NT2/D1 (cell line): ENCODE results near the gene CEP85L.

Experiments
- DNase-seq: peaks from one replicate; pipeline ENCODE4 v3.0.0-alpha.2; 2011; ENCODE audit warnings: low read depth, low spot score
- H3K27me3 ChIP-seq: 2 replicates; pipeline ENCODE4 v1.6.0; 2011; ENCODE audit warnings: mild to moderate bottlenecking; ENCODE audit not compliant: insufficient read length, insufficient read depth
- H3K36me3 ChIP-seq: 2 replicates; pipeline ENCODE4 v1.6.1; 2011; ENCODE audit warnings: mild to moderate bottlenecking, low read length, mixed read lengths; ENCODE audit not compliant: insufficient read depth, insufficient read length
- H3K4me1 ChIP-seq: 2 replicates; pipeline ENCODE4 v1.5.1; 2011; ENCODE audit not compliant: insufficient read depth, insufficient read length
- H3K4me3 ChIP-seq: 2 replicates; pipeline ENCODE4 v1.5.1; 2011; ENCODE audit warnings: low read depth; ENCODE audit not compliant: insufficient read length
- H3K9ac ChIP-seq: 2 replicates; pipeline ENCODE4 v1.6.0; 2011; ENCODE audit warnings: low read depth; ENCODE audit not compliant: insufficient read length
- H3K9me3 ChIP-seq: 2 replicates; pipeline ENCODE4 v1.5.1; 2011; ENCODE audit warnings: mild to moderate bottlenecking, low read length; ENCODE audit not compliant: insufficient read depth
- SUZ12 ChIP-seq: IDR thresholded peaks from 2 replicates; pipeline ENCODE4 v1.6.1; 2011; ENCODE audit not compliant: insufficient read length, insufficient read depth; ENCODE audit errors: extremely low read depth
- YY1 ChIP-seq: IDR thresholded peaks from 2 replicates; pipeline ENCODE4 v1.6.1; 2011; ENCODE audit not compliant: insufficient read length, insufficient read depth
- ZNF274 ChIP-seq: IDR thresholded peaks from 2 replicates; pipeline ENCODE4 v1.6.1; 2011; ENCODE audit warnings: mild to moderate bottlenecking, low read depth, low read length

CEP85L gene

DNA sequence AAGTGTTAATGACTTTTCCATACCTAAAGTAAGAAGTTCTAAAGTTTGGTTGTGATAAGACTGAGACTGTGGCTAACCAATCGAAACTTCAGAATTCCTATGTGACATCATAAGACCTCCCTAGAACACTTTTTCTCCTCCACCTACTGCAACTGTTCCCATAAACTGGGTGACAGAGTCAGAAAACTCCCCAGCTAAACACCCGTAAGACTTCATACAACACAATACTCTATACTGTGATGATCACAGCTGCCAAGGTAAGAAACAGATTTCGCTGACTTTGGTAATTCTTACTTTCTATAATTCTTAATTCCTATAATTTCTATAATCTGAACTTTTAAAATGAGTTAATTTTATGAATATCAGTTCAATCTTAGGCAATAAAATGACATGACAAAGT, 103.3 kb downstream of the CEP85L start, which contains the start of gene PLN:
Gene PLN (plus strand): TSS at position 161 of the 400 bp plus-strand sequence. CDS start 10,626 bp downstream, outside the sequence.
- DNase-seq = no peak
- H3K9ac ChIP-seq = no peak within 1 kb of the TSS

DNA sequence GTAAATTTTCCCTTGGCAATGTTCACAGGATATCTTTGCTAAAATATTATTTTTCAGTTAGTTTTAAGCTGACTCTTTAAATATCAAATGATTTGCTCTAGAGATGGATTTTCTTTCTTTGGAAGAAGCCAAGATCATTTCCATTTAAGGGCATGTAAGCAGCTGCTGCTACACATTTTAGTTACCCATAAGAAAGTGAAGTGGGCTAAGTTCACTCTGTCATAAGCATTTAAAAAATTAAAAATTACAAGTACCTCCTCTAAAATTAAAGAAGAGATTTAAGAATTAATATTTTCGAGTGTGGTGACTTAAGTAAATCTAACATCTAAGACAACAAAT, 104.5 kb downstream of the CEP85L start:
- Histone ChIP-seq H3K4me1 (no peaks in the 10 kb centered on the region), H3K27me3 (no peaks in the 10 kb centered on the region), H3K4me3 (no peak overlapping the region), H3K36me3 (no peaks in the 10 kb centered on the region), H3K9ac (no peak overlapping the region), H3K9me3 (no peaks in the 10 kb centered on the region)
- DNase-seq = no peak
- no peak for TF ChIP-seq SUZ12
- TF ChIP-seq YY1 = no peak
- TF ChIP-seq ZNF274 = no peak

More for the DNA sequence above, 103.3 kb downstream of the CEP85L start, which contains the start of gene PLN:
- no peaks in the 10 kb centered on the region for H3K4me1 ChIP-seq
- H3K27me3 ChIP-seq = no peaks in the 10 kb centered on the region
- no peaks in the 10 kb centered on the region for H3K9me3 ChIP-seq
- H3K36me3 ChIP-seq = no peaks in the 10 kb centered on the region
- H3K4me3 ChIP-seq = no peak within 1 kb of the TSS
- TF ChIP-seq ZNF274 (no peak), YY1 (no peak), SUZ12 (no peak)

DNA sequence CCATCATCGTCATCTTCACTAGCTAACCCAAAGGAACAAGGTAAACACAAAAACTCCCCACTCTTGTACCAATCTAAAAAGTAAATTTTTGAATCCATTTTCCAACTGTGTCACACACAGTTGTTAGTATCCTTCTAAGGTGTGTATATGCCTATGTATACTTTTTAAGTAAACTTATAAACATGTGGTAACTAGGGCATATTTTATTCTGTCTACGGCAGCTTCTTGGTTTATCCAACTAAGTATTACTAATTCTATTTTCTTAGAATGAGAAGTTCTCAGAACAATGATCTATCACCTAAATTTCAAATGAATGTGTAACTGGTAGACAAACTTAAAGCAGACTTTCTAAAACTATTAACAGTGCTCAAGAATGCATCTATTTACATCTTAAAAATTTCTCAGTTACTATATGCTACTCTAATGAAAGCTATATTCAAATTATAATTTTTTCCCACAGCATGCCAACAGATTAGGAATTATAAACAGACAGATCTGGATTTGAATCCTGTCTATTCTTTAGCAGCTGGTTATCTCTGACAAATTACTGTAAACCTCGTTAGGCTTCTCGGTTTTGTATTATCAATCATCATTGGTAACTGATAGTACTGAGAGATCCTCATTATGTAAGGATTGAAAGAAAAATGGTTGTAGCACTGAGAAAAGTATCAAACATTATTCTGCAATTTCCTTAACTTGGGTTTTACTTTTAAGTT, 105.1 kb downstream of the CEP85L start:
- H3K9ac ChIP-seq = no peak overlapping the region
- DNase-seq = no peak
- no peaks in the 10 kb centered on the region for H3K9me3 ChIP-seq
- H3K4me1 ChIP-seq = no peaks in the 10 kb centered on the region
- TF ChIP-seq SUZ12 (no peak), ZNF274 (no peak)
- H3K27me3 ChIP-seq = no peaks in the 10 kb centered on the region
- H3K36me3 ChIP-seq = no peaks in the 10 kb centered on the region
- no peak overlapping the region for H3K4me3 ChIP-seq

DNA sequence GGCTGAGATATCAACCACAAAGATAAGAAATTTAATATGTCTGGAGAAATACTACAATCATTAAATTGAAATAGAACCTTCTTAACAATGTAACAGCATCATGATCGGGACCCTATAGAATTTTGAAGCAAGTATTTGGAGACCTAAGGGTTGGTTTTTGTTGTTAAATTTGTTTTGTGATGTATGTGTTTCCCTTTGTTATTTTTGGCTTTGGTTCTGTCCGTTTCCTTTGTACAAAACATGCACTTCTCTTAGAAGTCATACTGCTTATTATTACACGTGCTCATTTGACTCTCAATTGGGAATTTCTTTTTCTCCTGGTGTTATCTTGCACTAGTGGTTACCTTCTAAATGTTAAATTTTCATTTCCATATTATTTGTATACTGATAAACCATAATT, 107.3 kb downstream of the CEP85L start:
- DNase-seq = no peak
- TF ChIP-seq SUZ12 (no peak), YY1 (no peak), ZNF274 (no peak)
- Histone ChIP-seq H3K9ac (no peak overlapping the region), H3K4me3 (no peak overlapping the region), H3K9me3 (no peaks in the 10 kb centered on the region), H3K4me1 (no peaks in the 10 kb centered on the region), H3K36me3 (no peaks in the 10 kb centered on the region), H3K27me3 (no peaks in the 10 kb centered on the region)

DNA sequence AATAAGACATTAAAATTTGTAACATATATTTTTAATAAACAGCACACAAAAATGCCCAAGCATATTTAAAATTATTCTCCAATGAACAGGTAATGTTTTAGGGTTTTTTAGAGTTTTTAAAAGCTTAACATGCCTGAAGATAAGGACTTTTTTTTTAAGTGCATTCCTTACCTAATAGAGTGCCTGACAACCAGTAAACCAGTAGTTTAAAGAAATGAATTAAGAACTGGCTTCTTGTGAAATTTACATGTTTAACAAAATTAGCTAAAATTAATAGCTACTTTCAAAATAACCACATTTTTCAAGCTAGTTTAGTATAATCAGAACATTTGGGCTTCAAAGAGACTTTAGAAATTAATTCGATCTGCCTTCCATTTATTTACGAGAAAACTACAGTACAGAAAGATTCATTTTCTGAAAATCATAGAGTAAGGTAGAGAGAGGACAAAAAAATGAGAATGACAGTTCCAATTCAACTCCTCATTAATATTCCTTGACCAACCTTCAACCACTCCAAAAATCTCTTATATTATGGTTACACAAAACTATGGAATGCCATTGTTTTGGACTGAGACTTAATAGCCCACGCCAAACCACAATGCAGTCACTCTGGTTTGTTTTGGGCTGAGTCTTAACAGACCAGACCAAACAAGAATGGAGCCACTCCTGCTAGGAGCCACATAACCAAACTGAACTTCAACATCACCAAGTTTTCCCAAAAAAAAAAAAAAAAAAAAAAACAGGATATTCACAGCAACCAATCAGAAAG, 109.0 kb downstream of the CEP85L start:
- no peak for TF ChIP-seq YY1
- TF ChIP-seq SUZ12 = no peak
- TF ChIP-seq ZNF274 = no peak
- no peak for DNase-seq
- H3K9ac ChIP-seq = no peak overlapping the region

DNA sequence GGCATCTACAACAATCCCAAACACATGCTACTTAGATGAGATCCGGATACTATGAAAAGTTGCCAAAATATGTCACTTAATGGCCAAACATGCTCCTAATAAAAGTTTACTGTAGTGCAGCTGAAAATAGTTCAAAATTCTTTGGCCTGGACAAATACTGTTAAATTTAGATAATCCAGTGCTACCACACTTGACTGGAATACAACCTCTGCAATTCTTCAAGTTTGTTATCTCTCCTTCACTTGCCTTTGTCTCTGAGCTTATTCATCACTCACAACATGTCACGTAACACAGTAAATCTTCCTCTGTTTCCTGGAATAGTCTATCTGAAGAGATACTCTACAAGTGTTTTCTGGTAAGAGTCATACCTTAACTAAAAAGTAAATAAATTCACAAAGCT, 113.8 kb downstream of the CEP85L start:
- TF ChIP-seq SUZ12 = no peak
- TF ChIP-seq YY1 = no peak
- TF ChIP-seq ZNF274 = no peak
- no peaks in the 10 kb centered on the region for H3K36me3 ChIP-seq
- no peak for DNase-seq
- no peak overlapping the region for H3K9ac ChIP-seq
- no peaks in the 10 kb centered on the region for H3K27me3 ChIP-seq
- no peaks in the 10 kb centered on the region for H3K9me3 ChIP-seq
- H3K4me3 ChIP-seq = no peak overlapping the region
- no peaks in the 10 kb centered on the region for H3K4me1 ChIP-seq

More for the DNA sequence above, 109.0 kb downstream of the CEP85L start:
- H3K4me1 ChIP-seq = no peaks in the 10 kb centered on the region
- no peaks in the 10 kb centered on the region for H3K36me3 ChIP-seq
- no peak overlapping the region for H3K4me3 ChIP-seq
- no peaks in the 10 kb centered on the region for H3K27me3 ChIP-seq
- H3K9me3 ChIP-seq = no peaks in the 10 kb centered on the region

DNA sequence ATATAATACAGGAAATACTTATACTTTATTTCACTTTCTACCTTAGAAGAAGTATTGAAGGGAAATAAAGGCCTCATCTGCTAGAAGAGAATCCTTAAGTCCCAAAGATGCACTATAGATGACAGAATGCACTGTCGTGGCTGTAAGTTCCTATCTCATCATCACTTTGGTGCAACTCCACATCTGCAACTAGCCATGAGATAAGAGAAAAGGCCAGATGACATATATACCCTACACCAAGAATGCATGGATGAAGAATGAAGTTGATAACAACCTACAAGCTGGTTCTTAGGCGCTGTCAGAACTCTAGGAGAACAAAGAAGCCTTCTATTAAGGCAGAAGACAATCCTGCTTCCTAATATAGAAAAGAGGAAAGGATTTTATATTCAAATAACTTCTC, 114.9 kb downstream of the CEP85L start:
- no peaks in the 10 kb centered on the region for H3K36me3 ChIP-seq
- DNase-seq = no peak
- TF ChIP-seq YY1 (no peak), SUZ12 (no peak), ZNF274 (no peak)
- no peak overlapping the region for H3K9ac ChIP-seq
- H3K4me3 ChIP-seq = no peak overlapping the region
- H3K27me3 ChIP-seq = no peaks in the 10 kb centered on the region
- H3K4me1 ChIP-seq = no peaks in the 10 kb centered on the region
- no peaks in the 10 kb centered on the region for H3K9me3 ChIP-seq
